DND-41 (cell line): ENCODE measurements around the gene SGO1.

Experiments
- ATAC-seq: fragments of 200-7000 bp; cut with Tn5 transposase; 3 replicates; pipeline ENCODE4 v1.9.1; 2021; ENCODE audit warnings: low read depth; ENCODE audit not compliant: insufficient read depth
- DNase-seq: peaks from one replicate; pipeline ENCODE4 v3.0.0-alpha.2; 2020
- H2AFZ ChIP-seq: 2 replicates; pipeline ENCODE4 v1.6.0; 2012; ENCODE audit warnings: low read depth, low read length
- H3K27ac ChIP-seq: 2 replicates; pipeline ENCODE4 v1.5.1; 2012; ENCODE audit warnings: low read length, inconsistent platforms
- H3K27me3 ChIP-seq: fragments of 200-600 bp; sonication (generic); 2 replicates; pipeline ENCODE4 v1.6.0; 2012; ENCODE audit warnings: low read length, mild to moderate bottlenecking, inconsistent platforms; ENCODE audit not compliant: insufficient read depth, poor library complexity
- H3K36me3 ChIP-seq: 2 replicates; pipeline ENCODE4 v1.5.1; 2012; ENCODE audit warnings: low read length, inconsistent platforms; ENCODE audit not compliant: insufficient read depth
- H3K4me1 ChIP-seq: 2 replicates; pipeline ENCODE4 v1.5.1; 2012; ENCODE audit warnings: mild to moderate bottlenecking, low read length; ENCODE audit not compliant: insufficient read depth
- H3K4me2 ChIP-seq: 2 replicates; pipeline ENCODE4 v1.6.0; 2012; ENCODE audit warnings: mild to moderate bottlenecking, moderate library complexity, low read length, inconsistent platforms; ENCODE audit not compliant: insufficient read depth
- H3K4me3 ChIP-seq, 2 experiments: fragments of 200-600 bp in 1 of 2; shearing (Covaris generic) in 1 of 2; 2 replicates each; pipeline ENCODE4 v1.5.1; 2012 to 2016; ENCODE audit warnings: inconsistent platforms in 2 of 2, low read length in 2 of 2, mild to moderate bottlenecking in 2 of 2, low read depth in 1 of 2, moderate library complexity in 1 of 2
- H3K79me2 ChIP-seq: 2 replicates; pipeline ENCODE4 v1.6.0; 2012; ENCODE audit warnings: low read length, inconsistent platforms; ENCODE audit not compliant: insufficient read depth
- H3K9ac ChIP-seq: 2 replicates; pipeline ENCODE4 v1.6.0; 2012; ENCODE audit warnings: low read depth, mild to moderate bottlenecking, inconsistent platforms, low read length, moderate library complexity
- H3K9me3 ChIP-seq: 2 replicates; pipeline ENCODE4 v1.5.1; 2012; ENCODE audit warnings: low read length, moderate library complexity, mild to moderate bottlenecking, inconsistent platforms; ENCODE audit not compliant: insufficient read depth, severe bottlenecking
- H4K20me1 ChIP-seq: 2 replicates; pipeline ENCODE4 v1.6.0; 2012; ENCODE audit warnings: low read length; ENCODE audit not compliant: insufficient read depth
- CTCF ChIP-seq: IDR thresholded peaks from 2 replicates; pipeline ENCODE4 v1.5.1; 2012; ENCODE audit warnings: borderline replicate concordance, low read length, moderate library complexity, mild to moderate bottlenecking; ENCODE audit not compliant: poor library complexity, severe bottlenecking; ENCODE audit errors: extremely low read depth
- EZH2 ChIP-seq: IDR thresholded peaks from 3 replicates; pipeline ENCODE4 v1.6.1; 2012; ENCODE audit warnings: borderline replicate concordance, low read depth, mild to moderate bottlenecking, moderate library complexity, low read length, inconsistent platforms; ENCODE audit not compliant: severe bottlenecking

The SGO1 gene

GRCh38 chr3:20140881-20141280 is 45.1 kb downstream of the SGO1 start:
- TF ChIP-seq EZH2 (no peak), CTCF (no peak)
- no peaks in the 10 kb centered on the region for H3K27me3 ChIP-seq
- no peak overlapping the region for H3K4me2 ChIP-seq
- no peaks in the 10 kb centered on the region for H3K36me3 ChIP-seq
- no peak overlapping the region for H3K27ac ChIP-seq
- H3K9ac ChIP-seq: no peak overlapping the region
- H3K79me2 ChIP-seq: no peaks in the 10 kb centered on the region
- no peak overlapping the region for H2AFZ ChIP-seq
- H3K9me3 ChIP-seq: no peaks in the 10 kb centered on the region
- DNase-seq (no peak), ATAC-seq (no peak)
- H3K4me1 ChIP-seq: no peaks in the 10 kb centered on the region
- no peak overlapping the region for H3K4me3 ChIP-seq
- no peaks in the 10 kb centered on the region for H4K20me1 ChIP-seq

- H3K36me3 ChIP-seq: no peaks in the 10 kb centered on the region
- no peaks in the 10 kb centered on the region for H3K27me3 ChIP-seq
- no peaks in the 10 kb centered on the region for H3K9me3 ChIP-seq
- no peaks in the 10 kb centered on the region for H3K79me2 ChIP-seq
- no peaks in the 10 kb centered on the region for H3K4me1 ChIP-seq
- no peak overlapping the region for H3K4me3 ChIP-seq
- no peak overlapping the region for H3K4me2 ChIP-seq
- no peak overlapping the region for H2AFZ ChIP-seq
- TF ChIP-seq CTCF (no peak), EZH2 (no peak)
- no peak for ATAC-seq
- H3K9ac ChIP-seq: no peak overlapping the region
- DNase-seq: no peak
- H4K20me1 ChIP-seq: no peaks in the 10 kb centered on the region
- H3K27ac ChIP-seq: no peak overlapping the region
Measured at GRCh38 chr3:20137647-20138046, 48.4 kb downstream of the SGO1 start.

- Histone ChIP-seq H3K27me3 (no peaks in the 10 kb centered on the region), H2AFZ (no peak overlapping the region), H3K4me2 (no peak overlapping the region), H3K79me2 (no peaks in the 10 kb centered on the region), H3K4me1 (no peaks in the 10 kb centered on the region), H3K27ac (no peak overlapping the region), H3K9ac (no peak overlapping the region), H3K4me3 (no peak overlapping the region), H4K20me1 (no peaks in the 10 kb centered on the region), H3K36me3 (no peaks in the 10 kb centered on the region), H3K9me3 (no peaks in the 10 kb centered on the region)
- ATAC-seq (no peak), DNase-seq (no peak)
- no peak for TF ChIP-seq EZH2
- TF ChIP-seq CTCF: no peak
Measured at GRCh38 chr3:20136231-20136630, 49.8 kb downstream of the SGO1 start.

GRCh38 chr3:20130106-20130505 is 55.9 kb downstream of the SGO1 start:
- no peak overlapping the region for H3K9ac ChIP-seq
- H3K4me3 ChIP-seq: no peak overlapping the region
- no peaks in the 10 kb centered on the region for H3K9me3 ChIP-seq
- H3K27me3 ChIP-seq: no peaks in the 10 kb centered on the region
- no peak overlapping the region for H3K4me2 ChIP-seq
- TF ChIP-seq CTCF: no peak
- no peak for TF ChIP-seq EZH2
- no peaks in the 10 kb centered on the region for H4K20me1 ChIP-seq
- H3K27ac ChIP-seq: no peak overlapping the region
- DNase-seq (no peak), ATAC-seq (no peak)
- H3K36me3 ChIP-seq: 0 out of 2 replicates have a peak, but pooled peaks cover 3% of the 10 kb centered on the region
- H2AFZ ChIP-seq: no peak overlapping the region
- no peaks in the 10 kb centered on the region for H3K79me2 ChIP-seq
- H3K4me1 ChIP-seq: no peaks in the 10 kb centered on the region
